Metanephros (tissue), 1 donor: ENCODE data around the gene DEFB126. TPM values are rescaled to one million over a fixed set of nuclear protein-coding genes. Genes with fewer than 3 reads are reported as not detected.

Source experiments
- total RNA-seq: library from RNA; depleted of rRNA; stranded (reverse); fragments of >200 nt; gene quantifications from one replicate; pipeline ENCODE4 v1.2.3, GENCODE V29; 2014

DEFB126 gene
- not detected for total RNA-seq

GRCh38 chr20:142290-142689 is at the start of gene DEFB126:
Gene DEFB126 (plus strand): TSS chr20:142590. CDS start chr20:142629, 39 bp downstream.

GRCh38 chr20:157154-157553 is 14.8 kb downstream of the DEFB126 start, which contains the start of gene DEFB127:
Gene DEFB127 (plus strand): TSS chr20:157454. CDS start chr20:157545, 91 bp downstream.

GRCh38 chr20:189611-190010 is 47.2 kb downstream of the DEFB126 start, which contains the start of gene DEFB128:
Gene DEFB128 (minus strand): TSS chr20:189711. CDS start chr20:189623, 88 bp downstream.

Other genes with a start within 250 kb of the DEFB126 start
- not detected for gene DEFB125, start 54.9 kb upstream of the DEFB126 start, total RNA-seq
- not detected for gene DEFB127, start 14.9 kb downstream of the DEFB126 start, total RNA-seq
- not detected for gene DEFB128, start 47.1 kb downstream of the DEFB126 start, total RNA-seq
- not detected for gene DEFB129, start 84.7 kb downstream of the DEFB126 start, total RNA-seq
- 0.18 TPM for gene DEFB132, start 115.1 kb downstream of the DEFB126 start, total RNA-seq
- 17.0 TPM for gene C20orf96, start 148.2 kb downstream of the DEFB126 start, total RNA-seq
- gene ZCCHC3, start 155.0 kb downstream of the DEFB126 start, total RNA-seq, result 36.1 TPM
- 15.1 TPM for gene SOX12, start 183.0 kb downstream of the DEFB126 start, total RNA-seq
- gene NRSN2, start 204.5 kb downstream of the DEFB126 start, total RNA-seq, result 19.0 TPM
- gene TRIB3, start 238.2 kb downstream of the DEFB126 start, total RNA-seq, result 7.0 TPM